Gastroesophageal sphincter (tissue), 3 donors: ENCODE measurements around the gene DOC2A.

Source experiments
- POLR2A ChIP-seq, 2 donors: fragments of 450-650 bp; IDR thresholded peaks; one replicate each; pipeline ENCODE4 v1.6.1; 2017; ENCODE audit warnings: antibody characterized with exemption in 2 of 2, mild to moderate bottlenecking in 2 of 2, moderate library complexity in 1 of 2
- TF ChIP-seq, protein P1 (sequence below), 4 experiments: fragments of 200-600 bp in 2 of 4; fragments of 450-650 bp in 2 of 4; sonication (generic) in 1 of 4; IDR thresholded peaks; one replicate each; pipeline ENCODE4 v1.5.1; 2017 to 2019; ENCODE audit warnings: antibody characterized with exemption in 4 of 4, mild to moderate bottlenecking in 2 of 4, moderate library complexity in 2 of 4

DNA sequence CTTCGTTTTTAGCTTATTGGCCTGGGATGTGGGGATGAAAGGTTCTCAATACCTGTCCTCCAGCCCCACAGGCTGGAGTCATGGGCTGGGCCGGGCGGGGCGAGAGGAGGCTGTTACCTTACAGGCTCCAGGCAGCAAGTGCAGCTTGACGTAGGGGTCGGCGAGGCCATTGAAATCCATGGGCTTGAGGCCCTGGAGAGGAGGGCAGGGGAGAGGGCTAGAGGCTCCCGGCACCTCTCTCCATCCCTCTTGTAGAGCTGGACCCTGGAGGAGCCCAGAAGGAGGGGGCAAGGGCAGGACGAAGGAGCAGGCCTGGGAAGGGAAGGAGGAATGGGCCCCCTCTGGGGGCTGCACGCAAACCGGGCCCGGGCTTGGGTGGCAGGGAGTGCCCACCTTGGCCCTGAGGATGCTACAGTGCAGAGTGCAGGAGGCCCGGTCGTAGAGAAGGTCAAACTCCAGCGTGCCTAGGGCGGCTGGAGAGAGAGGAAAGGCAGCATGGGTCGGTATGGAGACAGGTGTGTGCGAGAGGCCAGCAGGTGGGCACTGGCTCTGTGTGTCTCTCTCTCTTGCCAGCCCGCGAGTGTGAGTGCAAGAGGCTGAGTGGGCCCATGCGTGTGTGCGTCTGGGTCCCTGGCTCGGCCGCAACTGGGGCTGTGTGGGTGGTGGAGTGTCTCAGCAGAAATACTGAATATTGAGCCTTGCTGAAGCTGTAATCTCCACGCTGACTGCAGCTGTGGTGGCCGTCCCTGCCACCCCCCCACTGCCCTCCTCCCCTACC is 1.6 kb downstream of the DOC2A start:
- TF ChIP-seq, protein P1, sequence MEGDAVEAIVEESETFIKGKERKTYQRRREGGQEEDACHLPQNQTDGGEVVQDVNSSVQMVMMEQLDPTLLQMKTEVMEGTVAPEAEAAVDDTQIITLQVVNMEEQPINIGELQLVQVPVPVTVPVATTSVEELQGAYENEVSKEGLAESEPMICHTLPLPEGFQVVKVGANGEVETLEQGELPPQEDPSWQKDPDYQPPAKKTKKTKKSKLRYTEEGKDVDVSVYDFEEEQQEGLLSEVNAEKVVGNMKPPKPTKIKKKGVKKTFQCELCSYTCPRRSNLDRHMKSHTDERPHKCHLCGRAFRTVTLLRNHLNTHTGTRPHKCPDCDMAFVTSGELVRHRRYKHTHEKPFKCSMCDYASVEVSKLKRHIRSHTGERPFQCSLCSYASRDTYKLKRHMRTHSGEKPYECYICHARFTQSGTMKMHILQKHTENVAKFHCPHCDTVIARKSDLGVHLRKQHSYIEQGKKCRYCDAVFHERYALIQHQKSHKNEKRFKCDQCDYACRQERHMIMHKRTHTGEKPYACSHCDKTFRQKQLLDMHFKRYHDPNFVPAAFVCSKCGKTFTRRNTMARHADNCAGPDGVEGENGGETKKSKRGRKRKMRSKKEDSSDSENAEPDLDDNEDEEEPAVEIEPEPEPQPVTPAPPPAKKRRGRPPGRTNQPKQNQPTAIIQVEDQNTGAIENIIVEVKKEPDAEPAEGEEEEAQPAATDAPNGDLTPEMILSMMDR (IDR thresholded peaks at IDR 0.05), result no peak
- TF ChIP-seq POLR2A (IDR thresholded peaks at IDR 0.05), result no peak
